Stimulated activated naive CD8-positive, alpha-beta T cell treated with anti-CD3 and anti-CD28 coated beads, Interleukin-15, Interleukin-2, amounts not matched to agents 100 U/mL and 50 U/mL, for 24 hours (primary cell): Measurements from ENCODE around the gene PLA2G15.

Source experiments
- ATAC-seq: fragments of 150-1000 bp; cut with Tn5 transposase; one replicate; pipeline ENCODE4 v1.10.0; 2021
- DNase-seq: peaks from one replicate; pipeline ENCODE4 v3.0.0; 2021

Gene PLA2G15

DNA sequence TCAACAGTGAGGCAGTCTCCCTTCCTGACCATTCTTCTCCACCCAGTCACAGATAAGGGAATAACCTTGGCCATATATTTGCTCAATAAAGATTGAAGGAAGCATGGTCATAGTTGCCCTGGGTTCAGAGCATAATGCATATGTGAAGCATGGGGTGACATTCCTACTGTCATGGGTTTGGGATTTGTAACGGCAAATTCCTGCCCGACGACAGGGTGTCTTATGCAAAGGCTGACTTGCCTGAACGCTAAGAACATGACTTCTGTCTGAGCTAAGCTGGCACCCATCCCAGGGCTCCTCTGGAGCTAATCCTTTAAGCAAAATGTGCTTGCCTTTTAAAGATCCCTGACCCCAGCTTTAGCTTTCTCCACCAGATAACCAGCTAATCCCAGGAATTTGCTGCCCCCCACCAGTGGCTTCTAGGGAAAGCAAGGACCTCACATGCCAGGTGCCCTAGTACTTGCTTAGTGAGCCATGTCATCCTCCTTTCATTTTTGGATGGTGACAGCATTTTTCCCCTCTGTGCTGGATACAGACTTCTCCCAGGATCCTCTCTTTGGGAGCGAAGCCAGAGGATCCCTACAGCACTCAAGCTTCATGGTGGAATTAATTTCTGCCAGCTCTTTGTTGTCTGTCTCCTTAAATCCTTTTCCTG, 53.9 kb downstream of the PLA2G15 start:
- DNase-seq (no peak), ATAC-seq (no peak)

DNA sequence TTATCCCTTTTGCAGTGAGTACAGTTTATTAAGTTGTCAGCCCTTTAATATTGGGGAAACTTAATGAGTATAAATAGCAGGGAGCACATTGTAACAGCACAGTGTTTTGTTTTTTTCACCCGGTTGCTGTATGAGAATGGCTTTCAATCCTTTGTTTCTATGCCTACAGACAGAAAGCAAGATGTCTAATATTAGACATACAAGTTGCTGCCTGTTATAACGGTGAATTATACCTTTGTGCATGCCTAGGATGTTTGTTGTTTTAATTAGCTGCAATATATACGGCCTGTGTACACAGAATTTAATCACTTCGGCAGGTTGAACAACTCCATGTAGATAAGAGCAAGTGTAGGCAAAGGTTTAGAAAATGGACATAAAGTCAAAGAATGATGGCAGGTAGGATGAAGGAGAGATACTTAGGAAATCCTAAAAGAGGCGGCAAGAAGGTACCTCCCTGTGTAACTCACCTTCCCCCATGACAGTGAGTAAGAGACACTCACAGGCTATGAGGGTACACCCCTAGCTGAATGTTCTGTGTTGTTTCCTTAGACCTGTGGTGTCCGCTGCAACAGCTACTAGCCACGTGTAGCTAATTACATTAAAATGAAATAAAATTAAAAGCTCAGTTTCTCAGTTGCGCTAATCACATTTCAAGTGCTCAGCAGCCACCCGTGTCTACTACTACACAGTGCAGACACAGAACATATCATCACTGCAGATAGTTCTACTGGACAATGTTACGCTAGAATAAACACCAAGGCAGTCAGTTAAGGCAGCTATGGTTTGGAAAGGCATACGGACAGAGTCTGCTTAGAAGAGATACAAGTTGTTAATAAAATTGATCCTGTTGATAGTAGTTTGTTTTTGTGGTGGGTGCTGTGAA, 54.6 kb downstream of the PLA2G15 start:
- DNase-seq = no peak
- no peak for ATAC-seq

GRCh38 chr16:68300734-68301459, 55.7 kb downstream of the PLA2G15 start:
- ATAC-seq (no peak), DNase-seq (no peak)

DNA sequence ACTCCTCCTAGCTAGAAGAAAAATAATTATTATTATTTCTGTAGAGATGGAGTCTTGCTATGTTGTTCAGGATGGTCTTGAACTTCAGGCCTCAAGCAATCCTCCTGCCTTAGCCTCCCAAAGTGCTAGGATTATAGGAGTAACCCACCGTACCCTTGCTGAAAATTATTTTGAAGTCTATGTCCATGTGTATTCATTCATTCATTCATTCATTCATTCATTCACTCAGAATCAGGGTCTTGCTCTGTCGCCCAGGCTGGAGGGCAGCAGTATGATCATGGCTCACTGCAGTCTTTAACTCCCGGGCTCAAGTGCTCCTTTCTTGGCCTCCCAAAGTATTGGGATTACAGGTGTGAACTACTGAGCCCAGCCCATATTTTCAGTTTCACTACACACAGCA, 61.5 kb downstream of the PLA2G15 start:
- ATAC-seq (no peak), DNase-seq (no peak)

GRCh38 chr16:68309799-68310198, 64.6 kb downstream of the PLA2G15 start:
- no peak for ATAC-seq
- DNase-seq = no peak

DNA sequence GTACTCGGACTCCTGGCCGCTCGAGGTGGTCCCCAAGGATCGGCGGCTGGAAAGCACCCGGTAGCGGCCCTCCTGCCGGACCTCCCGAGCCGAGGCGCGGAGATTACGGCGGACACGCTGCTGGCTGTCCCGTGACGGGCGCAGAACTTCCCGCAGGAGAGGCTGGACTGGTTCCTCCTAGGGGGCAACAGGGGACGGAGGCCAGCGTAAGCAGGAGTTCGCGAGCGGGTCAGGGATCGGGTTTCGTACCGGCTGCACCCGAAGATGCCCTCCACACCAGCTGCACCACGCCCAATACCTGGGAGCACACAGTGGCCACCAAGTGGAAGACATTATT, 65.2 kb downstream of the PLA2G15 start:
- DNase-seq = no peak

More for the DNA sequence above, 65.2 kb downstream of the PLA2G15 start:
- ATAC-seq = no peak
